Body of pancreas (tissue), 4 donors: Measurements from ENCODE around the gene MFAP4.

Experiments
- POLR2A ChIP-seq, 3 donors: fragments of 450-650 bp; IDR thresholded peaks; one replicate each; pipeline ENCODE4 v1.6.1; 2016; ENCODE audit warnings: antibody characterized with exemption in 3 of 3, mild to moderate bottlenecking in 2 of 3
- TF ChIP-seq, protein P1 (sequence below), 7 experiments: fragments of 450-650 bp in 4 of 7; fragments of 200-600 bp in 3 of 7; sonication (generic) in 3 of 7; IDR thresholded peaks; one replicate each; pipeline ENCODE4 v1.5.1; 2016 to 2019; ENCODE audit warnings: antibody characterized with exemption in 7 of 7

DNA sequence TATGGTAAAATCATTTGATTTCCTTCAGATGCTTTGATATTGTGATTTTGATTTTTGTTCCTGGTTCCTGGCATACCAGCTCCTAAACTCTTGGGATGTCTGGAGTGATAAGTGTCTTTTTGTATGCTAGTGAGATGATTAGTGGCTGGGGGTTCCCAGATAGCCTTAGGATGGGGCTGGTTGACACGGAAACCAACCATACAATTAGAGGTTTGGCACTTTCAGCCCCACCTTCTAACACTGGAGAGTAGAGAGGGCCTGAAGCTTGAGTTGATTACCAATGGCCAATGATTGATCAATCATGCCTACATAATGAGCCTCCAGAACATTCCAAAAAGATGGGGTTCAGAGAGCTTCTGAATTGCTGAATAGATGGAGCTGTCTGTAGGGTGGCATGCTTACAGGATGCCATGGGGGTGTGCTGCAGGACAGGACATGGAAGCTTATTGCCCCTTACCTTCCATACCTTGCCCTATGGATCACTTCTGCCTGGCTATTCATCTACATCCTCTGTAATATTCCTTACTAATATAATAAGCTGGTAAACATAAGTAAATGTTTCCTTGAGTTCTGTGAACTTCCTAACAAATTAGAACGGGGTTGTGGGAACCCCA, 46.8 kb upstream of the MFAP4 start:
- no peak for TF ChIP-seq POLR2A (IDR thresholded peaks at IDR 0.05)
- TF ChIP-seq, protein P1, sequence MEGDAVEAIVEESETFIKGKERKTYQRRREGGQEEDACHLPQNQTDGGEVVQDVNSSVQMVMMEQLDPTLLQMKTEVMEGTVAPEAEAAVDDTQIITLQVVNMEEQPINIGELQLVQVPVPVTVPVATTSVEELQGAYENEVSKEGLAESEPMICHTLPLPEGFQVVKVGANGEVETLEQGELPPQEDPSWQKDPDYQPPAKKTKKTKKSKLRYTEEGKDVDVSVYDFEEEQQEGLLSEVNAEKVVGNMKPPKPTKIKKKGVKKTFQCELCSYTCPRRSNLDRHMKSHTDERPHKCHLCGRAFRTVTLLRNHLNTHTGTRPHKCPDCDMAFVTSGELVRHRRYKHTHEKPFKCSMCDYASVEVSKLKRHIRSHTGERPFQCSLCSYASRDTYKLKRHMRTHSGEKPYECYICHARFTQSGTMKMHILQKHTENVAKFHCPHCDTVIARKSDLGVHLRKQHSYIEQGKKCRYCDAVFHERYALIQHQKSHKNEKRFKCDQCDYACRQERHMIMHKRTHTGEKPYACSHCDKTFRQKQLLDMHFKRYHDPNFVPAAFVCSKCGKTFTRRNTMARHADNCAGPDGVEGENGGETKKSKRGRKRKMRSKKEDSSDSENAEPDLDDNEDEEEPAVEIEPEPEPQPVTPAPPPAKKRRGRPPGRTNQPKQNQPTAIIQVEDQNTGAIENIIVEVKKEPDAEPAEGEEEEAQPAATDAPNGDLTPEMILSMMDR (IDR thresholded peaks at IDR 0.05) = no peak
